PC-9 (cell line): ENCODE measurements around the gene CYYR1. TPM values are rescaled to one million over a fixed set of nuclear protein-coding genes. Genes with fewer than 3 reads are reported as not detected.

Experiments used
- BruUV-seq: library from RNA; stranded (reverse); fragments of 400-500 nt; replicated peaks from 2 replicates; lab custom pipeline; 2021; lab: Mats Ljungman, UMichigan
- CTCF ChIA-PET: fragments of 300-600 bp; sonication (Branson Sonifier 250); formaldehyde crosslinking; loops from one replicate; lab custom pipeline; 2022; ENCODE audit warnings: antibody characterized with exemption; lab: Charles Lee
- POLR2A ChIA-PET: fragments of 300-600 bp; sonication (Branson Sonifier 250); formaldehyde crosslinking; loops from one replicate; lab custom pipeline; 2022; ENCODE audit warnings: antibody characterized with exemption; ENCODE audit not compliant: unreplicated experiment; lab: Charles Lee
- DNase-seq, 2 experiments: peaks; one replicate each; pipeline versions ENCODE4 v3.0.0 to v3.0.0-alpha.2; 2015 to 2022; ENCODE audit warnings: mixed read lengths in 1 of 2
- H2AFZ ChIP-seq: fragments of 200-600 bp; sonication (generic); 2 replicates; pipeline ENCODE4 v1.8.1; 2017; ENCODE audit warnings: antibody characterized with exemption
- H3F3A ChIP-seq: fragments of 200-600 bp; sonication (generic); 2 replicates; pipeline ENCODE4 v1.8.1; 2017; ENCODE audit warnings: antibody characterized with exemption, mild to moderate bottlenecking, low read depth; ENCODE audit not compliant: insufficient read depth
- H3K27ac ChIP-seq: fragments of 200-600 bp; sonication (generic); 2 replicates; pipeline ENCODE4 v1.6.1; 2016; ENCODE audit warnings: mixed run types
- H3K27me3 ChIP-seq: fragments of 200-600 bp; sonication (generic); 2 replicates; pipeline ENCODE4 v1.6.1; 2016; ENCODE audit warnings: low read depth, mixed run types; ENCODE audit not compliant: insufficient read depth
- H3K36me3 ChIP-seq: fragments of 200-600 bp; sonication (generic); 2 replicates; pipeline ENCODE4 v1.6.1; 2016; ENCODE audit warnings: low read depth, mixed run types
- H3K4me1 ChIP-seq: fragments of 200-600 bp; sonication (generic); replicated peaks from 2 replicates; pipeline ENCODE4 v1.6.1; 2016; ENCODE audit warnings: mixed run types; ENCODE audit not compliant: insufficient read depth
- H3K4me2 ChIP-seq: fragments of 200-600 bp; sonication (generic); 2 replicates; pipeline ENCODE4 v1.6.1; 2017; ENCODE audit warnings: mixed run types
- H3K4me3 ChIP-seq: fragments of 200-600 bp; sonication (generic); 2 replicates; pipeline ENCODE4 v1.6.1; 2016; ENCODE audit warnings: mixed run types
- H3K79me2 ChIP-seq: fragments of 200-600 bp; sonication (generic); 2 replicates; pipeline ENCODE4 v1.6.1; 2017; ENCODE audit warnings: low read depth, mixed run types
- H3K9me2 ChIP-seq: fragments of 200-600 bp; sonication (generic); 2 replicates; pipeline ENCODE4 v1.8.1; 2017; ENCODE audit warnings: mild to moderate bottlenecking; ENCODE audit not compliant: insufficient read depth
- H3K9me3 ChIP-seq: fragments of 200-600 bp; sonication (generic); 2 replicates; pipeline ENCODE4 v1.8.1; 2016; ENCODE audit warnings: low read depth; ENCODE audit not compliant: insufficient read depth
- H4K20me1 ChIP-seq: fragments of 200-600 bp; sonication (generic); 2 replicates; pipeline ENCODE4 v1.8.1; 2017; ENCODE audit not compliant: insufficient read depth
- CTCF ChIP-seq: fragments of 200-600 bp; sonication (generic); conservative IDR thresholded peaks from 2 replicates; pipeline ENCODE4 v1.6.1; 2017; ENCODE audit warnings: mixed run types, antibody characterized with exemption, mild to moderate bottlenecking, moderate library complexity
- EZH2 ChIP-seq: fragments of 200-600 bp; sonication (generic); IDR thresholded peaks from 2 replicates; pipeline ENCODE4 v1.8.0; 2017; ENCODE audit warnings: antibody characterized with exemption, low read depth
- intact Hi-C: fragments of 100-400 bp; cut with micrococcal nuclease; formaldehyde crosslinking; loops from one replicate; pipeline ENCODE4 v1.10.0; 2022; ENCODE audit not compliant: unreplicated experiment
- total RNA-seq: library from RNA; stranded (reverse); gene quantifications from 2 replicates; pipeline ENCODE4 v1.2.3, GENCODE V29; 2021

CYYR1 gene
- total RNA-seq, 1 experiment from 2014 or later: not detected

DNA sequence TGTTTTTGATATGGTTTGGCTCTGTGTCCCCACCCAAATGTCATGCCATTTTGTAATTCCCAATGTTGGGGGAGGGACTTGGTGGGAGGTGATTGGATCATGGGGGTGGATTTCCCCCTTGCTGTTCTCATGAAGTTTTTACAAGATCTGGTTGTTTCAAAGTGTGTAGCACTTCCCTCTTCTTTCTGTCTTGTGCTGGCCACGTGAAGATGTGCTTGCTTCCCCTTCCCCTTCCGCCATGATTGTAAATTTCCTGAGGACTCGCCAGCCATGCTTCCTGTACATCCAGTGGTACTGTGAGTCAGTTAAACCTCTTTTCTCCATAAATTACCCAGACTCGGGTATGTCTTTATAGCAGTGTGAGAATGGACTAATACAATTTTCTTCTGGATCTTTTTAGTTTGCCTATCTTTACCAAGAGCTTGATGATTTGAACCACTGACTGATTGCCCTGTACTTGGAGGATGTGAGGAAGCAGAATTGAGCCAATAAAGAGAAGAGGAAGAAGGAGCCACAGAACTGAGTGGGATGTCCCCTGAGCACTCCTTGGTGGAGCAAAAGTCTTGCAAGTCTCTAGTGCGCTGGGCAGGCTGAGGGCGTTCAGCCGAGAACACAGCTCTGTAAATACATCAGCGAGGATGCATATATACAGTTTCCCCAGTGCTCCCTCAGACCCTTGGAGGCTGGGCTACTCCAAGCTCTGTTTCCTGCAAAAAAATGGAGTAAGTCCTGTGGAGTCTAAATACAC lies 102.6 kb downstream of the CYYR1 start:
- H3K36me3 ChIP-seq: no peaks in the 10 kb centered on the region
- intact Hi-C loops: no loop called here
- no peak overlapping the region for H3K4me2 ChIP-seq
- no peaks in the 10 kb centered on the region for H3K9me2 ChIP-seq
- no peak for DNase-seq
- ChIA-PET CTCF (no interaction called here), POLR2A (interaction anchor here (0.7 kb wide), 1 partner anchor 80 kb away, joined by 3 read pairs; no protein-coding TSS in a partner anchor)
- no peaks in the 10 kb centered on the region for H3K9me3 ChIP-seq
- no peaks in the 10 kb centered on the region for H3K4me1 ChIP-seq
- TF ChIP-seq EZH2: no peak
- TF ChIP-seq CTCF: no peak
- no peaks in the 10 kb centered on the region for H3K79me2 ChIP-seq
- no peaks in the 10 kb centered on the region for H3F3A ChIP-seq
- no peak overlapping the region for H3K27ac ChIP-seq
- no peaks in the 10 kb centered on the region for H4K20me1 ChIP-seq
- no peaks in the 10 kb centered on the region for H3K27me3 ChIP-seq
- no TSS peak for BruUV-seq
- no peak overlapping the region for H2AFZ ChIP-seq
- no peak overlapping the region for H3K4me3 ChIP-seq

GRCh38 chr21:26469789-26470188 lies 103.3 kb downstream of the CYYR1 start:
- CTCF ChIA-PET: no interaction called here
- TF ChIP-seq CTCF: no peak
- TF ChIP-seq EZH2: no peak
- H3K79me2 ChIP-seq: no peaks in the 10 kb centered on the region
- H3K9me2 ChIP-seq: no peaks in the 10 kb centered on the region
- no peak overlapping the region for H3K4me3 ChIP-seq
- intact Hi-C loops: no loop called here
- H3K36me3 ChIP-seq: no peaks in the 10 kb centered on the region
- H3K4me1 ChIP-seq: no peaks in the 10 kb centered on the region
- no peak overlapping the region for H2AFZ ChIP-seq
- H3F3A ChIP-seq: no peaks in the 10 kb centered on the region
- no peaks in the 10 kb centered on the region for H4K20me1 ChIP-seq
- H3K27me3 ChIP-seq: no peaks in the 10 kb centered on the region
- no peak overlapping the region for H3K27ac ChIP-seq
- no peak for DNase-seq
- no peaks in the 10 kb centered on the region for H3K9me3 ChIP-seq
- BruUV-seq: no TSS peak
- no peak overlapping the region for H3K4me2 ChIP-seq
- POLR2A ChIA-PET: no interaction called here

DNA sequence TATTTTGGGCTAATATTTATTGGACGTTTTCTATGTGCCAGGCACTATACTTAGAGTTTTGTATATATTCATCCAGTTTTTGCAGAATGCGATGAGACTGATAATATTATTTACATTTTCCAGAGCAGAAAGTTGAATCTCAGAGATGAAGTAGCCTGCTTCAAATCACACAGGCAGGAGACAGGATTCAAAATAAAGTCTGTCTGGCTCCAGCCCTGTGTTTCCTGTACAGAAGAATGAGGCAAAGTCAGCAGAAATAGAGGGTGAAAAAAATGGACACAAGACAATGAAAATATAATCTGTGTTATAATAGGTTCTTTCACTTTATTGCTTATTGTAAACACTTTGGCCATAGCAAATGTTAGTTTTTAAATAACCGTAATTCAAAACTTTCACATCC lies 107.2 kb downstream of the CYYR1 start:
- Histone ChIP-seq H3F3A (no peaks in the 10 kb centered on the region), H3K36me3 (no peaks in the 10 kb centered on the region), H3K4me2 (no peak overlapping the region), H3K4me3 (no peak overlapping the region), H3K27me3 (no peaks in the 10 kb centered on the region), H3K9me3 (no peaks in the 10 kb centered on the region), H3K27ac (no peak overlapping the region), H3K79me2 (no peaks in the 10 kb centered on the region), H4K20me1 (no peaks in the 10 kb centered on the region), H2AFZ (no peak overlapping the region), H3K9me2 (no peaks in the 10 kb centered on the region), H3K4me1 (no peaks in the 10 kb centered on the region)
- BruUV-seq: no TSS peak
- ChIA-PET POLR2A (no interaction called here), CTCF (no interaction called here)
- intact Hi-C loops: no loop called here
- no peak for TF ChIP-seq CTCF
- no peak for TF ChIP-seq EZH2
- no peak for DNase-seq
